Measurements from ENCODE around the gene NID1.

DNA sequence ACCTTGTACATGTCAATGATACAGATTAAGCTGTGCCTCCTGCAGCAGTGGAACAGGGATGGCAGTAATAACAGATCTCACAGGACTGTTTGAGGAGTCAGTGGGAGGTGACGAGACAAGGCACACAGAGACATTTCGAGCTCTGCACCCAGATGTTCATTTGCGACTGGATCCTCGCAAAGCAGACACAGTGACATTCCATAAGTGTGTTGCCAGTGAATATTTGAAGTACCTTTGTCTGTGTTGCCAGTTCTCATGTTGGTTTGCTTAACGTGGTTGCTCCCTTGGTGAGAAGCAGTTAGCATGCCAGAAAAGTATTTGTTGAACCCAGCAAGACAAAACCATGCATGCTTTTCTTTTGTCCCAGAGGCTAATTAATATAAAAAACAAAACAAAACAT is 67.0 kb downstream of the NID1 start:
- TF ChIP-seq, protein P1, sequence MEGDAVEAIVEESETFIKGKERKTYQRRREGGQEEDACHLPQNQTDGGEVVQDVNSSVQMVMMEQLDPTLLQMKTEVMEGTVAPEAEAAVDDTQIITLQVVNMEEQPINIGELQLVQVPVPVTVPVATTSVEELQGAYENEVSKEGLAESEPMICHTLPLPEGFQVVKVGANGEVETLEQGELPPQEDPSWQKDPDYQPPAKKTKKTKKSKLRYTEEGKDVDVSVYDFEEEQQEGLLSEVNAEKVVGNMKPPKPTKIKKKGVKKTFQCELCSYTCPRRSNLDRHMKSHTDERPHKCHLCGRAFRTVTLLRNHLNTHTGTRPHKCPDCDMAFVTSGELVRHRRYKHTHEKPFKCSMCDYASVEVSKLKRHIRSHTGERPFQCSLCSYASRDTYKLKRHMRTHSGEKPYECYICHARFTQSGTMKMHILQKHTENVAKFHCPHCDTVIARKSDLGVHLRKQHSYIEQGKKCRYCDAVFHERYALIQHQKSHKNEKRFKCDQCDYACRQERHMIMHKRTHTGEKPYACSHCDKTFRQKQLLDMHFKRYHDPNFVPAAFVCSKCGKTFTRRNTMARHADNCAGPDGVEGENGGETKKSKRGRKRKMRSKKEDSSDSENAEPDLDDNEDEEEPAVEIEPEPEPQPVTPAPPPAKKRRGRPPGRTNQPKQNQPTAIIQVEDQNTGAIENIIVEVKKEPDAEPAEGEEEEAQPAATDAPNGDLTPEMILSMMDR (IDR thresholded peaks at IDR 0.05) = no peak
- TF ChIP-seq POLR2AphosphoS5 (IDR thresholded peaks at IDR 0.05) = no peak

All from upper lobe of left lung (tissue), 4 donors.